Right ventricle myocardium inferior (tissue), 1 donor: ENCODE data around the gene IRF3. TPM values are rescaled to one million over a fixed set of nuclear protein-coding genes. Genes with fewer than 3 reads are reported as not detected.
A peak's percentile ranks its signal among the peaks of the same experiment; 100 is the strongest.

ENCODE experiments used
- ATAC-seq: fragments of 200-7000 bp; cut with Tn5 transposase; one replicate; pipeline ENCODE4 v1.9.1; 2020; ENCODE audit warnings: mild to moderate bottlenecking, moderate library complexity
- DNase-seq: peaks from one replicate; pipeline ENCODE4 v3.0.0; 2021; ENCODE audit errors: missing footprints
- intact Hi-C: fragments of 100-400 bp; cut with DNase I; formaldehyde crosslinking; loops from one replicate; pipeline ENCODE4 v1.11.0; 2022
- total RNA-seq: library from RNA; stranded (reverse); fragmentation: NEBNext Ultra II Directional; extraction: Animal tissue kit (Norgen Biotek cat#: 25700); gene quantifications from one replicate; pipeline ENCODE4 v1.2.1, GENCODE V29; 2021
- donor health status: DM: no; HTN: yes; CAD: no; lungs with severe emphysema.

IRF3 gene
- total RNA-seq, 1 donor from 2014 or later: 36.4 TPM

GRCh38 chr19:49676784-49677230, 11.2 kb upstream of the IRF3 start:
- DNase-seq: peak; percentile 99
- intact Hi-C loops: loop anchor here (1.0 to 5.0 kb wide), 5 partner anchors 36 to 225 kb away; partner anchors contain the start of genes AKT1S1, ALDH16A1, FUZ and PIH1D1

GRCh38 chr19:49676136-49676783, 10.6 kb upstream of the IRF3 start:
- intact Hi-C loops: loop anchor here (2.0 to 5.0 kb wide), 3 partner anchors 35 to 224 kb away; partner anchors contain the start of genes AKT1S1, ALDH16A1, PIH1D1 and RRAS
- peak; percentile 51 for ATAC-seq
- peak; percentile 77 for DNase-seq

More at GRCh38 chr19:49676784-49677230, 11.2 kb upstream of the IRF3 start:
- peak; percentile 92 for ATAC-seq

GRCh38 chr19:49672131-49672919, 6.7 kb upstream of the IRF3 start:
- intact Hi-C loops: loop anchor here (5.0 kb wide), 2 partner anchors 80 to 100 kb away; partner anchors contain the start of gene PRR12
- ATAC-seq: no peak
- peak; percentile 91 for DNase-seq

GRCh38 chr19:49669516-49669915, 3.9 kb upstream of the IRF3 start:
- DNase-seq: no peak
- intact Hi-C loops: no loop called here
- no peak for ATAC-seq

- intact Hi-C loops: no loop called here
- DNase-seq (no peak), ATAC-seq (no peak)
Measured at GRCh38 chr19:49667473-49667872, 1.8 kb upstream of the IRF3 start.

GRCh38 chr19:49666120-49666444, 425 bp upstream of the IRF3 start:
- intact Hi-C loops: no loop called here
- no peak for ATAC-seq
- no peak for DNase-seq

GRCh38 chr19:49665036-49665350, 664 bp downstream of the IRF3 start:
- no peak for DNase-seq
- ATAC-seq: no peak
- intact Hi-C loops: no loop called here

GRCh38 chr19:49664171-49665035, 1.3 kb downstream of the IRF3 start:
- peak; percentile 76 for ATAC-seq
- intact Hi-C loops: no loop called here
- peak; percentile 93 for DNase-seq

GRCh38 chr19:49663224-49663623, 2.4 kb downstream of the IRF3 start:
- peak; percentile 9 for DNase-seq
- intact Hi-C loops: no loop called here
- ATAC-seq: no peak

GRCh38 chr19:49662011-49662410, 3.6 kb downstream of the IRF3 start:
- DNase-seq: peak; percentile 25
- ATAC-seq: no peak
- intact Hi-C loops: no loop called here

- DNase-seq: peak; percentile 1
- intact Hi-C loops: no loop called here
- no peak for ATAC-seq
Measured at GRCh38 chr19:49660338-49660961, 5.2 kb downstream of the IRF3 start.

GRCh38 chr19:49658566-49659442, 6.9 kb downstream of the IRF3 start:
- intact Hi-C loops: no loop called here

GRCh38 chr19:49658139-49658517, 7.5 kb downstream of the IRF3 start:
- intact Hi-C loops: no loop called here
- ATAC-seq (no peak), DNase-seq (peak; percentile 63)

More at GRCh38 chr19:49658566-49659442, 6.9 kb downstream of the IRF3 start:
- DNase-seq: peak; percentile 51
- no peak for ATAC-seq

GRCh38 chr19:49657493-49658138, 8.0 kb downstream of the IRF3 start:
- intact Hi-C loops: no loop called here
- ATAC-seq: no peak
- DNase-seq: peak; percentile 3

GRCh38 chr19:49656456-49657109, 9.1 kb downstream of the IRF3 start:
- no peak for ATAC-seq
- peak; percentile 51 for DNase-seq
- intact Hi-C loops: no loop called here

- DNase-seq: peak; percentile 58
- ATAC-seq: no peak
- intact Hi-C loops: no loop called here
Measured at GRCh38 chr19:49655570-49656455, 9.8 kb downstream of the IRF3 start.
